GM06990 (cell line): ENCODE measurements around the gene TTLL8.
A peak's percentile ranks its signal among the peaks of the same experiment; 100 is the strongest.

ENCODE experiments used
- DNase-seq: peaks from one replicate; pipeline ENCODE4 v3.0.0-alpha.2; 2011; ENCODE audit not compliant: insufficient read length; ENCODE audit errors: extremely low read depth
- H3K27me3 ChIP-seq: replicated peaks from 2 replicates; pipeline ENCODE4 v1.6.0; 2011; ENCODE audit warnings: low read length; ENCODE audit not compliant: control insufficient read depth, insufficient read depth
- H3K36me3 ChIP-seq: 2 replicates; pipeline ENCODE4 v1.5.1; 2011; ENCODE audit warnings: low read length; ENCODE audit not compliant: control insufficient read depth, insufficient read depth
- H3K4me3 ChIP-seq: replicated peaks from 2 replicates; pipeline ENCODE4 v1.5.1; 2011; ENCODE audit warnings: low read depth, mild to moderate bottlenecking, control low read depth, low read length
- TF ChIP-seq, protein P1 (sequence below): IDR thresholded peaks from 2 replicates; pipeline ENCODE4 v1.5.1; 2011; ENCODE audit warnings: low read length, control low read depth, mild to moderate bottlenecking, inconsistent platforms; ENCODE audit not compliant: insufficient read depth, poor library complexity, severe bottlenecking

Gene TTLL8

DNA sequence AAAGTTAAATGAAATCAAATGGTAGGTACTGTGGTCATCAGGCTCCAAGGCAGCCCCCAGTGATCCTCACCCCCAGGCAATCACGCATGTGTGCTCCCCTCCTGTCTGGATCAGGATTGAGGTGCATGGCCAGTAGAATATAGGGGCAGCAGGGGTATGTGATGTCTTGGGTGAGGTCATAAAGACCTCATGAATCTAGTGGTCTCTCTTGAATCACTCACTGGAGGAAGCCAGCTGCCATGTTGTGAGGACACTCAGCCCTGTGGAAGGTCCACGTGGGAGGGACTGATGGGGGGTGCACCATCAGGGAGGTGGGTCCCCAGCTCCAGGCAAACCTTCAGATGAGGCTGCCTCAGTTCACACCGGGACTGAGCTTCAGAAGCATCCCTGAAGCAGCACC is 38.8 kb downstream of the TTLL8 start:
- Histone ChIP-seq H3K4me3 (no peak overlapping the region), H3K27me3 (no peaks in the 10 kb centered on the region), H3K36me3 (no peaks in the 10 kb centered on the region)
- TF ChIP-seq, protein P1, sequence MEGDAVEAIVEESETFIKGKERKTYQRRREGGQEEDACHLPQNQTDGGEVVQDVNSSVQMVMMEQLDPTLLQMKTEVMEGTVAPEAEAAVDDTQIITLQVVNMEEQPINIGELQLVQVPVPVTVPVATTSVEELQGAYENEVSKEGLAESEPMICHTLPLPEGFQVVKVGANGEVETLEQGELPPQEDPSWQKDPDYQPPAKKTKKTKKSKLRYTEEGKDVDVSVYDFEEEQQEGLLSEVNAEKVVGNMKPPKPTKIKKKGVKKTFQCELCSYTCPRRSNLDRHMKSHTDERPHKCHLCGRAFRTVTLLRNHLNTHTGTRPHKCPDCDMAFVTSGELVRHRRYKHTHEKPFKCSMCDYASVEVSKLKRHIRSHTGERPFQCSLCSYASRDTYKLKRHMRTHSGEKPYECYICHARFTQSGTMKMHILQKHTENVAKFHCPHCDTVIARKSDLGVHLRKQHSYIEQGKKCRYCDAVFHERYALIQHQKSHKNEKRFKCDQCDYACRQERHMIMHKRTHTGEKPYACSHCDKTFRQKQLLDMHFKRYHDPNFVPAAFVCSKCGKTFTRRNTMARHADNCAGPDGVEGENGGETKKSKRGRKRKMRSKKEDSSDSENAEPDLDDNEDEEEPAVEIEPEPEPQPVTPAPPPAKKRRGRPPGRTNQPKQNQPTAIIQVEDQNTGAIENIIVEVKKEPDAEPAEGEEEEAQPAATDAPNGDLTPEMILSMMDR: no peak
- DNase-seq: no peak

DNA sequence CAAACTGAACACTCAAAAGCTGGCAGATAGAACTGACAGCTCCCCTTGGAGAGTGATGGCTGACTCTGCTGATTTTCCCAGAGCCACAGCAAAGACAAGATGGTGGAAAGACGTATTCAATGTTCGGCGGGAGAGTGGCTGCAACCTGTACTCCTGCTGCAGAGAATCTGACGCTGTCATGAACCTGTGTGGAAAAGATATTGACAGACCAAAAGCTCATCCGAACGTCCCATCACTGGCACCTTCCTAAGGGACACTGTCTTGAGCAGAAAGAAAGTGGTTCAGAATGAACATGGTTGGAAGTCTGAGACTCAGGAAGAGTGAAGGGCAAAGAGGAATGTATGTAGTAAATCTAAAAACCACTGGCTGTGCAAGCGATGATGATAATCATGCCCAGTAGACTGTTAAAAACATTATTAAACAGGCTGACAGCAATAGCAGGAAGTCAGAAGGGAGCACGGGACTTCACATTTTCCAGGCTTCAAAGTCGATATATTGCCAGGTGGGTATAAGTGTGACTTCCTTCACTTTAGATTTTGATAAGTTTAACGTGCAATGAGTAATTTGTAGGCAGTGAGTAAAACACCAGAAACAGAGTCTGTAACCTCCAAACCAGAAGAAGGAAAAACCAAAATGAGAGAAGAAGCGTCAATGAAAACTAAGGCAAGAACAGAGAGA is 39.4 kb downstream of the TTLL8 start:
- DNase-seq: no peak

DNA sequence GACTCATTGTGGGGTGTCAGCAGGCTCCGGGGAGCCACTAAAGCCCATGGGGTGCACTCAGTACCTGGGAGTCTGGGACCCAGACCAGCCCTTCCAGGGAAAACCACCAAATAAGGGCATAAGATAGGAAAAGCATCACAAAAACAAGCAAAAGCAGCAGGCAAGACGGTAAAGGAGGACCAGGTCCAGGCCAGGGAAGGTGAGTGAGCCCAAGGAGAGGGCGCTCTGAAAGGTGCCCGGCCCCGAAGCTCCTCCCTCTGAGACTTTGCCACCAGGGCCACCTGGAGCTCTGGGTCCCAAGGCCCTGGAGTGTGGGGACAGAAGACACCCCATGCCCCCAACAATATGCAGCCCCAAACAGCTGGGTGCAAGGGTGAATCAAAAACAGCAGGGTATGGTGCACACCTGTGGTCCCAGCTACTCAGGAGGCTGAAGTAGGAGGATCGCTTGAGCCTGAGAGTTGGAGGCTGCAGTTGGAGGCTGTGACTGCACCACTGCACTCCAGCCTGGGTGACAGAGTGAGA is 40.3 kb downstream of the TTLL8 start:
- no peak for DNase-seq
- TF ChIP-seq, protein P1: no peak
- Histone ChIP-seq H3K36me3 (no peaks in the 10 kb centered on the region), H3K27me3 (no peaks in the 10 kb centered on the region), H3K4me3 (no peak overlapping the region)

More for the DNA sequence above, 39.4 kb downstream of the TTLL8 start:
- H3K4me3 ChIP-seq: no peak overlapping the region
- TF ChIP-seq, protein P1: no peak
- no peaks in the 10 kb centered on the region for H3K36me3 ChIP-seq
- no peaks in the 10 kb centered on the region for H3K27me3 ChIP-seq

DNA sequence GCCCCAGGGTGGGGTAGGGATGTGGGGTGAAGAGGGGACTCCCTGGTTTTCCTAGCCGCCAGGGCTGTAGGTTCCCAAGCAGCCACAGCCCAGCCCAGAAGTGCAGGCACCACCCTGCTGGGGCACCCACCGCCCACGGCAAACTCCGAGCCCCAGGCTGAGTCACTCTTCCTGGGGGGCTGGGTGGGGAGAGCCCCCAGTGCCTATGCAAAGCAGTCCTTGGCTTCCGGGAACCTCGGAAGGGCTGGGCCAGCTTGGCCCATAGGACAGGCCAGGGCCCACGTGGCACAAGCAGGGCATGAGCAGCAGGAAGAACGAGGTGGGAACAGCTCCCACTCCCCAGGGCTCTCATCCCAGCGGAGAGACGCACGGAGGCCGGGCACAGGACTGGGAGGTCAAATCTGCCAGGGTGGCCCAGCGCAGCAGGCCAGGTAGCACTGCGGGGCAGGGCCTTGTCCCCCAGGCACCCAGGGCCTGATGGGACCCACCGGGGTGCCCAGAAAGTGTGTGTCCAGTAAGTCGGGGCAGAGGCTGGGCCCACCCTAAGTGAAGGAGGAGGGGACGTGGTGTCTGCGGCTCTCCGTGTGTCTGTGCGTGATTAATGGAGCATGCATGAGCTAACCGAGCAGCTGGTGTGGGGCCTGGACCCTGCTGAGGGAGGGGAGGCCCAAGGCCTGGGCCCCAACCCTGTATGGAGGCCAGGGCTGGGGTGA is 41.0 kb downstream of the TTLL8 start:
- Histone ChIP-seq H3K4me3 (peak overlapping the region; percentile 5; the same call in 1 of the 2 replicates), H3K36me3 (no peaks in the 10 kb centered on the region), H3K27me3 (no peaks in the 10 kb centered on the region)
- DNase-seq: peak; percentile 80
- TF ChIP-seq, protein P1: no peak

DNA sequence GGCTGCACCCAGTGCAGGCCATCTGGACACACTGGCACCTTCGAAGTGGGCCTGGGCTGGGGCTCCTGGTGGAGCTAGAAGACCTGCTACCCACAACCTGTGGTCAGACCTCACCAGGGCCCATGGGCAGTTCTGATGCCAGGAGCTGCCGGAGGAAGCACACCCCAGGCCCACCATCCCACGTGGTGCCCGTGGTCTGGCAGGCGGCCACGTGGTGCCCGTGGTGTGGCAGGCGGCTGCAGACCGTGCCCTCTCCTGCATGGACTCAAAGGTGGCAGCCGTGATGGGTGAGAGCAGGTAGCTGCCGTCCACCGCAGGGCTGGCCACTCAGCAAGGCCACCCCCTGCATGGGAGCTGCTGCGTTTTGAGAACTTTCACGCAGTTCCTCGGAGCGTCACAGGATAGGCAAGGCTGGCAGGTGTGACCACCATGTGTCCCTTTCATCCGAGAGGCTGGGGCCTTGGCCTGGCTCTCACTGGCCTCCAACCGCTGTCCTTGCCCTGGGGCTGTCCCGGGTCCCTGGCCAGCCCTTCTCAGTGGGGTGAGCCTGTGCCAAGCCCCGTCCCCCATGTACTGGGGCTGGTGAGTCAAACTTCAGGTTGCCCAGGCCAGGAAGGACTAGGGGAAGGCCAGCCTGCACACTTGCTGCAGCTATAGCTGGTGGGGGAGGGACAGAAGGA is 41.6 kb downstream of the TTLL8 start:
- Histone ChIP-seq H3K4me3 (no peak overlapping the region), H3K27me3 (no peaks in the 10 kb centered on the region), H3K36me3 (no peaks in the 10 kb centered on the region)
- TF ChIP-seq, protein P1: no peak
- no peak for DNase-seq
